GM12892 (cell line): Measurements from ENCODE around the gene CACNA1C.

Source experiments
- DNase-seq: peaks from one replicate; pipeline ENCODE4 v3.0.0; 2011; ENCODE audit not compliant: insufficient read length
- FAIRE-seq: peaks from 2 replicates; lab custom pipeline; 2011; peaks lifted over from hg19 to GRCh38; lab: Jason Lieb, UNC
- POLR2A ChIP-seq: IDR thresholded peaks from 2 replicates; pipeline ENCODE4 v1.6.1; 2011; ENCODE audit warnings: low read depth, low read length, control low read depth
- POLR2AphosphoS5 ChIP-seq: IDR thresholded peaks from 2 replicates; pipeline ENCODE4 v1.6.1; 2011; ENCODE audit warnings: low read depth, low read length, control low read depth
- TAF1 ChIP-seq: IDR thresholded peaks from 2 replicates; pipeline ENCODE4 v1.6.1; 2011; ENCODE audit warnings: low read depth, mild to moderate bottlenecking, control low read depth, low read length, borderline replicate concordance

Gene CACNA1C

GRCh38 chr12:2566161-2566560 lies 513.4 kb downstream of the CACNA1C start:
- DNase-seq: no peak
- FAIRE-seq: no peak
- TF ChIP-seq POLR2A: no peak
- no peak for TF ChIP-seq TAF1
- TF ChIP-seq POLR2AphosphoS5: no peak

GRCh38 chr12:2567711-2568110 lies 514.9 kb downstream of the CACNA1C start:
- no peak for FAIRE-seq
- no peak for TF ChIP-seq POLR2A
- TF ChIP-seq POLR2AphosphoS5: no peak
- no peak for TF ChIP-seq TAF1
- DNase-seq: no peak

DNA sequence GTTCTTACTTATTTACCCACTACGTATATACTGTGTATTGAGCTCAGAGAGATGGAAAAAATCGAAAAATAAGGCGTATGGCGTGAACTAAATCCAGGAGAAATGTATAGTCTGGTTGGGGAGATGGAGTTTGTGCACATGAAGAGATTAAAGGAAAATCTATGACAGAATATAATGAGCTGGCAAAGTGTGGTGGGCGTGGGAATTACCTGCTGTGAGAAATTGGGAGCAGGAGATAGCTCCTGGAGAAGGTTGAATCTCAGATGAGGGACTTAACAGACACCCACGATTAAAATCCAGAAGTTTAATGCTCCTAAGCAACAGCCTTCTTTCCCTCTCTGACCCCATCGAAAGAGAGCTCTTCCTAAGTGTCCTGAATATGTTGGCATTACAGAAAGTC lies 517.8 kb downstream of the CACNA1C start:
- DNase-seq: no peak
- TF ChIP-seq POLR2A (no peak), TAF1 (no peak), POLR2AphosphoS5 (no peak)
- no peak for FAIRE-seq

- TF ChIP-seq POLR2AphosphoS5: no peak
- no peak for TF ChIP-seq TAF1
- TF ChIP-seq POLR2A: no peak
- FAIRE-seq (no peak), DNase-seq (no peak)
Observed at GRCh38 chr12:2574355-2574935, 521.7 kb downstream of the CACNA1C start.

DNA sequence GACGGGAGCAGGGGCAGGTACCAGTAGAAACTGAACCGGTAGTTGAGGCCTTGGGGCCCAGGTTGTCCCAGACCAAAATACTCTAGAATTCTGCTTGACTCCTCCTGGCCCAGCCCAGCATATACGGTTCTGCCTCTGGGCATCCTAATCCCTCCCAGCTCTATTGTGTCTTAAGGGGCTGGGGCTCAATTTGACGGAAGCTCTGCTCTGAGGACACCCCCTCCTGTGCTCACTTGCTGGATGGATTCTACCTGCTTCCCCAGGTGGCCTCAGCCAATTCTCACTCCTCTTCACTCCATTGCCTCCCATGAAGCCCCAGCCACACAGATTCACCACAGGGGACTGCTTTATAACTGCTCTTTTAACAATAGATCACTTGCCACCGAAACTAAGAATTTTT lies 522.5 kb downstream of the CACNA1C start:
- DNase-seq: no peak
- no peak for TF ChIP-seq TAF1
- no peak for TF ChIP-seq POLR2A
- TF ChIP-seq POLR2AphosphoS5: no peak
- no peak for FAIRE-seq

DNA sequence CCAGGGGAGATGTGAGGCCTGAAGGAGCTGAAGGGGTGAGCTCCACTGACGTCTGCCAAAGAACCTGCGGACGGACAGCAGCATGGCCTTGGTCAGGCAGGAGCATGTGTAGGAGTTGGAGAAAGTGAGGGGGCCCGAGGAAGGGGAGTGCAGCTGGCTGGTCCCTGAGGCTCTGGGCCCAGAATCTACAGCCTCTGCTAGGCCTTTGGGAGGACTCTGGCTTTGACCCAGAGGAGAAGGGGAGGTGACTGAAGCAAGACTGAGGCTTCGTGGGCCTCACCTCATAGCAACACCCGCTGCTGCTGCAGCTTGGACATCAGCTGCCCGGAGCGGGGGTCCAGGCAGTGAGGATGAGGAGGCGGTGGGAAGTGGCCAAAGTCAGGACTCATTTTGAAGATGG lies 525.4 kb downstream of the CACNA1C start:
- DNase-seq: no peak
- no peak for TF ChIP-seq POLR2AphosphoS5
- TF ChIP-seq POLR2A: no peak
- TF ChIP-seq TAF1: no peak

DNA sequence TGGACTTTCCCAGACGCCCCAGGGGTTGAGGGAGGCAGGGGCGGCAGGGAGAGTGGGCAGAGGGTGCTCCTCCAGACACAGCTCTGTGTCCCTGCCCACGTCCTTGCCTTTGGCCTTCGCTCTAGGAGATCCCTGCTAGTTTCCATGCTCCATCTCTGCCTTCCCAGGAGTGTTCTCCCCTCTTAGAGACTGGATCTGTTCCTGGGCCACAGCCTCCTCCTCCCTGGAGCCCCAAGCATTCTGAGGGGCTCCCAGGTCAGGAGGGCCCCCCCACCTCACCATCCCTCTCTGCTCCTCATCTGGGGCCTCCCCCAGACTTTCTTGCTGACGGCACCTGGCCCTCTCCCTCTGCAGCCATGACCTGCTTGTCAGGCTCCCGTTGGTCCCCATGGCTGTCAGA lies 526.0 kb downstream of the CACNA1C start:
- TF ChIP-seq TAF1 (no peak), POLR2A (no peak), POLR2AphosphoS5 (no peak)
- no peak for DNase-seq
- FAIRE-seq: no peak

More for the DNA sequence above, 525.4 kb downstream of the CACNA1C start:
- FAIRE-seq: no peak

GRCh38 chr12:2580821-2581220 lies 528.0 kb downstream of the CACNA1C start:
- DNase-seq (no peak), FAIRE-seq (no peak)
- no peak for TF ChIP-seq TAF1
- TF ChIP-seq POLR2AphosphoS5: no peak
- TF ChIP-seq POLR2A: no peak

- TF ChIP-seq POLR2A (no peak), POLR2AphosphoS5 (no peak), TAF1 (no peak)
- FAIRE-seq: no peak
Observed at GRCh38 chr12:2581293-2582045, 528.7 kb downstream of the CACNA1C start.

DNA sequence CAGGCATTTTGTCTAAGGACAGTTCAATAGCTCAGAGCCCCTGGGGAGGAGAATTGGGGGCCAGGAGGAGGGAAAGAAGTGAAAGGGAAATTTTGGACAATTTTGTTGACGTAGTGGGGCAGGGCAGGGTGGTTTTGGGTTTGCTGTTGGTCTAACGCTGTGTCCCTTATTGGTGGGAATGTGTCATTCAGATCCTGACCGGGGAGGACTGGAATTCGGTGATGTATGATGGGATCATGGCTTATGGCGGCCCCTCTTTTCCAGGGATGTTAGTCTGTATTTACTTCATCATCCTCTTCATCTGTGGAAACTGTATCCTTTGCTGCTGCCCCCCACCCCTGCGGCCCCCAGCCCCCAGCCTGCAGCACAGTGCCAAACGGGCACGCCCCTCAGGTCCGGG lies 529.8 kb downstream of the CACNA1C start:
- no peak for TF ChIP-seq POLR2A
- DNase-seq (no peak), FAIRE-seq (no peak)

More at GRCh38 chr12:2581293-2582045, 528.7 kb downstream of the CACNA1C start:
- DNase-seq: no peak

- DNase-seq: peak; percentile 83
- FAIRE-seq: no peak
- no peak for TF ChIP-seq POLR2A
- no peak for TF ChIP-seq TAF1
- TF ChIP-seq POLR2AphosphoS5: no peak
Observed at GRCh38 chr12:2583091-2583497, 530.3 kb downstream of the CACNA1C start.
